IPS-NIHi7 (cell line): ENCODE data around the gene SLC30A4.
A peak's percentile ranks its signal among the peaks of the same experiment; 100 is the strongest.
"Not testable (repeated sequence)": the region's sequence is repeated elsewhere in the genome, so short reads cannot be mapped to it uniquely, and the experiment has no call there.

ENCODE experiments used
- DNase-seq: peaks from one replicate; pipeline ENCODE4 v3.0.0; 2012; ENCODE audit warnings: mixed read lengths; ENCODE audit errors: extremely low spot score

Gene SLC30A4

DNA sequence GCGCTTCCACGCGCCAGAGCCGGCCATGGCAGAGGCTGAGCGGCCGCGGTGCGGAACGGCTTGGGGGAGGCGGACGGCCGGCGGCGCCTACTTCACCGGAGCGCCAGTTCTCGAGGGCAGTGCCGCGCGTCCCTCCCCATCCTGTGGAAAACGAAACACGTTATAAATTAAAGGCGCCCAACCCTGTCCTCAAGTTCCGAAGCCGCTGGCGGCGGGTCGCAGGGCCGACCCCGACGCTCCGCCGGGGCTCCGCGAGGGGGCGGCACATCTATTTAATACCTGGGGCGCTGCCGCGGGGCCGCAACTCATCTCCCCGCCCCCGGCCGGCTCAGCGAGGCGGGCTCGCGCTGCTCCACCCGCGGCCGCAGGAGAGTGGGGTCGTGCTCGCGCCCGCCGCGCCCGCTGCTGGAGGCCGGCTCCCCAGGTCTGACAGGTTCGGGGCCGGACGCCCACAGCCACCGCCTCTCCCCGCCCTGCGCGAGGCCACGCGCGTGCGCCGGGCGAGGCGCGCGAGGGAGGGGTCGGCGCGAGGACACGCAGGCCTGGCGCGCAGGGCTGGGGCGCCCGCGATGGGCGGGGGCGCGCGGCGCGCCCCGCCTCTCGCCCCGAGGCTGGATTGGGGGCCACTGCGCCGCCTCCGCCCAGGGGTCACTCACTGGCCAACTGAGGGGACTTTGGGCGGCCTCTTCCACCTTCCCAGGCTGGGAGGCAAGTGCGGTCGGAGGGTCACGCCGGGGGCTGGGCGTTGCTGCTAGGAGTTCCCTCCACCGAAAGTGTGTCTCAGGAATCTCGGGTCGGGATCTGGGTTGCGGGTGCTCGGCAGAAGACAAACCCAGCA, at the start of gene SLC30A4:
Gene SLC30A4 (minus strand): TSS at position 428 of the 838 bp plus-strand sequence. CDS start 401 bp downstream, at position 27.
- DNase-seq: peak; percentile 61

GRCh38 chr15:45555934-45556608, 33.5 kb upstream of the SLC30A4 start:
- DNase-seq: no peak

DNA sequence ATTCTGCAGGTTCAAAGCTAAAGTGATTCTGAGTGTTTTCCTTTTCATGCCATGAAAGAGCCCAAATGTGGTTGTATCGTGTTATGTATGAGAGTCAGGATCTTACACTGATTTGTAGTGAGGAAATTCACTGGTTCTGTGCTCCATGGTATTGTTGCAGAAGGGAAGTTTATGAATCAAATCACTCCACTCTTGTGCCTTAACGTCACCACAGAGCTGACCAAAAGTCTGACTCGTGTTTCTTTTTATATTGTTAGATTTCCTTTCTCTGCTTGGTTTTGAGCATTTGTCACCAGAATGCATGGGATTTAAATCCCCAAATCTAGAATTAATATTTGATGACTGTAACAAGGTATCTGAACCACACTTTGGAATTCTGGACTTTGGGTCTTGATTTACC, 29.1 kb upstream of the SLC30A4 start:
- no peak for DNase-seq

- DNase-seq: no peak
Measured at GRCh38 chr15:45550436-45550835, 27.9 kb upstream of the SLC30A4 start.

DNA sequence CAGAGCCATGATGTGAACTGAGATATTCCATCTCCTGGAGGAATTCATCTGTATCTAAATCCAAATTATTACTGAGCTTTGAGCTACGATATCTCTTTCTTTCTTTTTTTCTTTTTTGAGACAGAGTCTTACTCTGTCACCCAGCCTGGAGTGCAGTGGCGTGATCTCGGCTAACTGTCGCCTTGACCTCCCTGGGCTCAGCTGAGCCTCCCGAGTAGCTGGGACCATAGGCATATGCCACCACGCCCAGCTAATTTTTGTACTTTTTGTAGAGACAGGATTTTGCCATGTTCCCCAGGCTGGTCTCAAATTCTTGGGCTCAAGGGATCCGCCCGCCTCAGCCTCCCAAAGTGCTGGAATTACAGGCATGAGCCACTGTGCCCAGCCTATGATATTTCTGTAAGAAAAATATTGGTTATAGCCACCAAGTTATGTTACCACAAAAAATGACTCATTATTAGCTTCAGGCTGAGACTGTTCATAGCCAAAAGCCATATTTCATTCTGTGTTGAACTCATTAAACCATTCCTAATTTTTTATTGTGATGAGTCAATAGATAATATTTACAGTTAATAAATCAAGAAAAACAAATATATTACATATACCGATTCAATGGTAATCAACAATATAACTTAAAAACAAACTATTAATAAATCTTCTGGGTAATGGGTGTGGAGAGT, 27.1 kb upstream of the SLC30A4 start:
- DNase-seq: no peak

DNA sequence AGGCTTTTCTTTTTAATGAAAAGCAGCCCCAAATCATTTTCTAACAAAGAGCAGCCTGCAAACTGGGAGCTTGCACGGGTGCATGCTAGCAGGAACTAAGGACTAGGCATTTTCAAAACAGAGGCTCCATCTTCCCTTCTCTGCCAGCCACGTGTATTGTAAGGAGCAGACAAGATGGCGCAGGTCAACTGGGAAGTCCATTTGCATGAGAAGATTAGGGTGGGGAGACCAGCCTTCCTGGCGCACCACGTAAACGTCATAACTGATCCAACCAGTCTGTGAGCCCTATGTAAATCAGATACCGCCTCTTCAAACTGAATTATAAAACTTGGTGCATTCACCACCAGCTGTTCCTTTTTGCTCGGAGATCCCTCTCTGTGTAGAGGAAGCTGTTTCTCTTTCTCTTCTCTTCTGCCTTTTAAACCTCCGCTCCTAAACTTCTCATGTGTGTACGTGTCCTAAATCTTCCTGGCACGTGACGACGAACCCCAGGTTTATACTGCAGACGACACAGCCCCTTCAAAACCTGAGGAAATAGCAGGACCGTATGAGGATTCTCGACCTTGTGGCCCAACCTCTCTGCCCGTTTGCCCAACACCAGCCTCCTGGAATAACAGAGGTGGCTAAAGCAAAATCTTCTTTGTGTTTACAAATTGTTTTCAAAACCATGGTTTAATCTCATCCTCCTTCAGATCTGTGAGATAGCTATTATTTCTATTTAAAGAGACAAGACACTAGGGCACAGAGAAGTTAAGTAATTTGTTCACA, 26.4 kb upstream of the SLC30A4 start:
- no peak for DNase-seq

DNA sequence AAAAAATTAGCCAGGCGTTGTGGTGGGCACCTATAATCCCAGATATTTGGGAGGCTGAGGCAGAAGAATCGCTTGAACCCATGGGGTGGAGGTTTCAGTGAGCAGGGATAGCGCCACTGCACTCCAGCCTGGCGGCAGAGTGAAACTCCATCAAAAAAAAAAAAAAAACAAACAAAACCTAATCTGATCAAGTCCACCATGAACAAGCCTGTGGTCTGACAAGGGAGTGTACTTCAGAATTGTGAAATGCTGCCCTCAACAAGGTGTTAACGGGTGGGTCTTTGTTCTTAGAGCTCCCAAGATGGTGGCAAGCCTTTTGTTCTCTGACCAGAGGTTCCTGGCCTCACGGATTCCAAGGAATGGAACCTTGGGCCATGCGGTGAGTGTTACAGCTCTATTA, 24.2 kb upstream of the SLC30A4 start:
- no peak for DNase-seq

- no peak for DNase-seq
Measured at GRCh38 chr15:45544266-45545023, 21.9 kb upstream of the SLC30A4 start.

DNA sequence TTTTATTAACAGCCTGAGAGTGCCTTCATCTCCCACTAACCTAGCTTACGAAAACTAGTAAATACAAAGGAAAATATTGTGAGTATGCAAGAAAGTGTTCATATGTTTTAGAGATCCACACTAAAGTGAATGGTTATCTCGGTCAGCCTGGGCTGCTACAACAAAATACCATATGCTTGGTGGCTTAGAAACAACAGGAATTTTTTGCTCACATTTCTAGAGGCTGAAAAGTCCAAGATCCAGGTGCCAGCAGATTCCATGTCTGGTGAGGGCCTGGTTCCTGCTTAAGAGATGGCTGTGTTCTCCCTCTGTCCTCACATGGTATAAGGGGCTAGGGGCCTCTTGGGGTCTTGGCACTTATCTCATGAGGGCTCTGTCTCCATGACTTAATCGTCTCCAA, 20.5 kb upstream of the SLC30A4 start:
- no peak for DNase-seq

DNA sequence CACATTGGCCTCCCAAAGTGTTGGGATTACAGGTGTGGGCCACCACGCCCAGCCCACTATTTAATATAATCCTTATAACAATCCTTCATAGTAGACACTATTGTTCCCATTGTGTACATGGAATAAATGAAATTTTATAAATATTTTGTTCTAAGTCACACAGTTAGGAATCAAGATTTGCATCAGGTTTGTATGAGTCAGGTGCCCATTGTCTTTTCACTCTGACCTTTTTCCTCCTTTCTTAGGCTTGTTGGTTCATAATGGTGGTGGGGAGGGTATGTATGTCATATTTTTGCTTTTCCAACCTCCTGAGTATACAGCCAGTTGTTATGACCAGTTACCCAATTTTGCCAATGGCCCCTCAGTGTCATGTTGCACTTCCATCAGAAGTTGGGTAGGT, 18.0 kb upstream of the SLC30A4 start:
- DNase-seq: no peak

- DNase-seq: no peak
Measured at GRCh38 chr15:45539680-45540079, 17.1 kb upstream of the SLC30A4 start.

DNA sequence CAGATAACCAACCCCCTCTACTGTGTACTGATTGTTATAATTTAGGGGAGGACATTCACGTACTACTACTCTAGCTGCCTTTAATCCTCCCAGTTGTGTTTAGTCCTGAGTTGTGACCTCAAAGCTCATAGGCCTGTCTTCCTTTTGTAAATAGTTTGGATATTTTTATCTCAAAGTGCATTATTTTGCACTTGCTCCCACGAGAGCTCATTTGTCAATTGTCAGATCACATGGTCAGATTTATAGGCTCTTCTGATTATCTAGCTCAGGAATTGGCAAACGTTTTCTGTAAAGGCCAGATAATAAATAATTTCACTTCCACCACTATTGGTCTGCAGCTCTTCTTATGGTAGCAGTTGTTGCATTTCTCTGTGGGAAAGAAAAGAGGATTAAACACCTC, 14.4 kb upstream of the SLC30A4 start:
- no peak for DNase-seq

DNA sequence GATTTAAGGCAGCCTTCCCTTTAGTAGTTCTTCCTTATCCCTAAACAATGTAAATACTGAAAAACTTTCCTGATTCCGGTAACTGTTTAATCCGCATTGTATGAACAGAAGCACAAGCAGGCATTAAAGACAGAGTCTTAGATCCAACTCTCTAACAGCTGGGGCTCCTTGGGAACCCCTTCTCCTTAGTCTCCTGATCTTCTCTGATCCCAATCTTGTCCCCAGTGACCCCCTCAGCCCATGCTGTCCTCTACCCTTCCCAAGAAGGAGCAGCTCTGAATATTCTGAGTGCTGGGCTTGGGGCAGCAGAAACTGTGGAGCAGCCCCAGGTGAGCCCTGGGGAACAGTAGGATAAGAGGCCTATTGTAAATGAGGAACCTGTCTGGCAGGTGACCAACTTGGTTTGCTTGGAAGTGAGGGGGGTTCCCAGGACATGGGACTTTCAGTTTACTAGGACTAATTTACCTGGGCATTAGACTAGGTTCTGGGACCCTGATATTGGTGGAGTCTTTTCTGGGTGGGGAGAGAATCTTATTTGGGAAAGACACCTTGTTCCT, 13.0 kb upstream of the SLC30A4 start:
- DNase-seq: peak; percentile 14

GRCh38 chr15:45534821-45535220, 12.3 kb upstream of the SLC30A4 start:
- no peak for DNase-seq

DNA sequence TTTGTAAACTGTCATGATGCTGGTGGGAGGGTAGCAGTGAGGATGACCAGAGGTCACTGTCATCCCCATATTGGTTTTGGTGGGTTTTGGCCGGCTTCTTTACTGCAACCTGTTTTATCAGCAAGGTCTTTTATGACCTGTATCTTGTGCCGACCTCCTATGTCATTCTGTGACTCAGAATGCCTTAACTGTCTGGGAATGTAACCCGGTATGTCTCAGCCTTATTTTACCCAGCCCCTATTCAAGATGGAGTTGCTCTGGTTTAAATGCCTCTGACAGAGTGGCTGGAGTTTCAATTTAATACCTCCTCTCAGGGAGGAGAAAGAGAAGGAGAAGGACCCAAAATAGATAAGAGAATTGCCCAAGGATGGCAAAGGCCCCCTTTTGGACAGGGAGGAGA, 10.3 kb upstream of the SLC30A4 start:
- DNase-seq: not testable (repeated sequence)

- DNase-seq: no peak
Measured at GRCh38 chr15:45529613-45530012, 7.1 kb upstream of the SLC30A4 start.

- DNase-seq: no peak
Measured at GRCh38 chr15:45527086-45527485, 4.5 kb upstream of the SLC30A4 start.

GRCh38 chr15:45523166-45523460, 558 bp upstream of the SLC30A4 start:
- DNase-seq: no peak

DNA sequence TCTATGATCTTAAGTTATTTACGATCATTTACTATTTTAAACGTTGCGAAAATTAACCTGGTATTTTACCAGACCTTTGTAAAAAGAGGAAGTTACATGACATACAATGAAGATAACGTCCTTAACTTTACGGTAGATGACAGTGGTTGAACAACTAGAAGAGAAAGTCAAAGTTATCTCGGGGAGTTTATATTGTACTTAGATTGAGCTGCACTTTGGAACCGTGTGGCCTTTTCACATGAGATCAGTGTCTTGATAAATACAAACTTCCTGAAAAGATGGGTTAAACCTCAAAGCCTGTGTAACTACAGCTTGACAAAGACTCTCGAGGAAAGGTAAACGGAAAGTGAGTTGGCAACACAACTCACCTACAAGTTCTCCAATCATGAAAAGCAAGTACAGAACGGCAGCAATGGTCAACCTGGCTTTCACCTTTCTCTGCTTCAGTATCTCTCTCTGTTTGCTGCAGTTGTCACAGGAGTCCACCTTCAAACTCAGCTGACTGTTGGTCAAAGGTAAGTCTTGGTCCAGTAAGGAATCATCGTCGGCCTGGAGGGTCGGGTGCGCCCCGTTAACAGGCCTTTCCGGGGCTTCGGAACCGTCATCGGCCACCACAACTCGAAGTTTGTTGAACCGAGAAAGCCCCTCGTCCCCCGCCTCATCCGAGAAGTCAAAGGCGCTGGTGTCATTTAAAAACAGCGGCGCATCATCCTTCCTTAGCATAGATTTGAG, 793 bp downstream of the SLC30A4 start:
- no peak for DNase-seq

- DNase-seq: no peak
Measured at GRCh38 chr15:45510758-45511280, 11.7 kb downstream of the SLC30A4 start.
